Ishikawa (cell line): ENCODE data around the gene NUDT15.

Source experiments
- CEBPB ChIP-seq: IDR thresholded peaks from 2 replicates; pipeline ENCODE4 v1.6.1; 2012
- CREB1 ChIP-seq: IDR thresholded peaks from 2 replicates; pipeline ENCODE4 v1.6.1; 2012; ENCODE audit warnings: low read depth
- EGR1 ChIP-seq: IDR thresholded peaks from 2 replicates; pipeline ENCODE4 v1.6.1; 2012
- EP300 ChIP-seq: IDR thresholded peaks from 2 replicates; pipeline ENCODE4 v1.6.1; 2012; ENCODE audit warnings: borderline replicate concordance
- FOXM1 ChIP-seq: IDR thresholded peaks from 2 replicates; pipeline ENCODE4 v1.6.1; 2012; ENCODE audit warnings: low read depth, borderline replicate concordance
- MAX ChIP-seq: IDR thresholded peaks from 2 replicates; pipeline ENCODE4 v1.6.1; 2012
- RAD21 ChIP-seq: IDR thresholded peaks from 2 replicates; pipeline ENCODE4 v1.6.1; 2012; ENCODE audit warnings: low read depth
- REST ChIP-seq: IDR thresholded peaks from 2 replicates; pipeline ENCODE4 v1.6.1; 2012; ENCODE audit warnings: low read depth, mild to moderate bottlenecking
- TEAD4 ChIP-seq: IDR thresholded peaks from 2 replicates; pipeline ENCODE4 v1.6.1; 2012
- USF1 ChIP-seq: IDR thresholded peaks from 2 replicates; pipeline ENCODE4 v1.6.1; 2012
- YY1 ChIP-seq: IDR thresholded peaks from 2 replicates; pipeline ENCODE4 v1.6.1; 2012; ENCODE audit warnings: low read depth

- TF ChIP-seq EP300 (no peak), MAX (no peak), EGR1 (no peak), FOXM1 (no peak), CEBPB (no peak), CREB1 (no peak), TEAD4 (no peak), REST (no peak), YY1 (no peak), RAD21 (no peak), USF1 (no peak)
Observed at GRCh38 chr13:48068036-48068435, 30.5 kb downstream of the NUDT15 start.
